H1 (cell line): ENCODE results near the gene NFIX. TPM values are rescaled to one million over a fixed set of nuclear protein-coding genes. Genes with fewer than 3 reads are reported as not detected.

Experiments
- CTCF ChIA-PET: fragments of 300-600 bp; sonication (Branson Sonifier 250); formaldehyde crosslinking; loops from one replicate; lab custom pipeline; 2021; ENCODE audit not compliant: partially characterized antibody; lab: Charles Lee
- POLR2A ChIA-PET: fragments of 300-600 bp; sonication (Branson Sonifier 250); formaldehyde crosslinking; loops from one replicate; lab custom pipeline; 2021; ENCODE audit warnings: inconsistent platforms; ENCODE audit not compliant: partially characterized antibody; lab: Charles Lee
- DNase-seq, 2 experiments: peaks; one replicate each; pipeline versions ENCODE4 v3.0.0 to v3.0.0-alpha.2; 2010 to 2022; ENCODE audit warnings: low spot score in 2 of 2, low read depth in 1 of 2, mixed read lengths in 1 of 2
- FAIRE-seq: peaks from 2 replicates; lab custom pipeline; 2011; peaks lifted over from hg19 to GRCh38; lab: Jason Lieb, UNC
- H2AFZ ChIP-seq: 2 replicates; pipeline ENCODE4 v1.8.1; 2012; ENCODE audit warnings: low read length, inconsistent platforms
- H2AK5ac ChIP-seq: 2 replicates; pipeline ENCODE4 v1.6.1; 2013; ENCODE audit warnings: low read depth, low read length
- H2BK120ac ChIP-seq: replicated peaks from 2 replicates; pipeline ENCODE3; 2013; ENCODE audit warnings: low read depth, low read length, inconsistent platforms
- H2BK12ac ChIP-seq: 2 replicates; pipeline ENCODE4 v1.6.1; 2013; ENCODE audit warnings: low read depth, low read length
- H2BK15ac ChIP-seq: 2 replicates; pipeline ENCODE4 v1.6.1; 2013; ENCODE audit warnings: low read length
- H2BK20ac ChIP-seq: 2 replicates; pipeline ENCODE4 v1.6.1; 2013; ENCODE audit warnings: low read length
- H2BK5ac ChIP-seq: 2 replicates; pipeline ENCODE4 v1.6.1; 2013; ENCODE audit warnings: low read depth, low read length
- H3K14ac ChIP-seq: 2 replicates; pipeline ENCODE4 v1.6.1; 2013; ENCODE audit warnings: inconsistent platforms; ENCODE audit not compliant: insufficient read length
- H3K18ac ChIP-seq: 2 replicates; pipeline ENCODE4 v1.6.1; 2013; ENCODE audit warnings: low read length; ENCODE audit errors: extremely low read depth
- H3K23ac ChIP-seq: 2 replicates; pipeline ENCODE4 v1.6.1; 2013; ENCODE audit warnings: inconsistent platforms; ENCODE audit not compliant: insufficient read length
- H3K23me2 ChIP-seq: 2 replicates; pipeline ENCODE4 v1.6.1; 2013; ENCODE audit warnings: low read depth, low read length
- H3K27ac ChIP-seq: 2 replicates; pipeline ENCODE4 v1.6.1; 2011; ENCODE audit warnings: low read depth, low read length, inconsistent platforms
- H3K27me3 ChIP-seq, 4 experiments: replicated peaks in 1 of 4; 1 replicate in 1 of 4; 2 replicates in 3 of 4; pipeline versions ENCODE4 v1.6.1 to v1.8.1; 2011 to 2013; ENCODE audit warnings: low read length in 3 of 4, mild to moderate bottlenecking in 3 of 4, inconsistent platforms in 2 of 4, mixed read lengths in 2 of 4, moderate library complexity in 1 of 4; ENCODE audit not compliant: control insufficient read depth in 3 of 4, insufficient read depth in 3 of 4; ENCODE audit errors: extremely low read depth in 1 of 4
- H3K36me3 ChIP-seq, 4 experiments: 2 replicates each; pipeline versions ENCODE4 v1.6.1 to v1.8.1; 2011 to 2013; ENCODE audit warnings: mild to moderate bottlenecking in 4 of 4, low read length in 3 of 4, moderate library complexity in 2 of 4, control low read depth in 1 of 4, inconsistent platforms in 1 of 4; ENCODE audit not compliant: insufficient read depth in 4 of 4, control insufficient read depth in 2 of 4
- H3K4ac ChIP-seq: replicated peaks from 2 replicates; pipeline ENCODE3; 2013; ENCODE audit warnings: low read length, low read depth, mixed read lengths, inconsistent platforms; ENCODE audit not compliant: insufficient read length
- H3K4me1 ChIP-seq, 4 experiments: replicated peaks in 1 of 4; 1 replicate in 1 of 4; 2 replicates in 3 of 4; pipeline versions ENCODE4 v1.6.1 to v1.8.1; 2011 to 2013; ENCODE audit warnings: low read length in 3 of 4, inconsistent platforms in 2 of 4, mixed read lengths in 1 of 4; ENCODE audit not compliant: insufficient read depth in 4 of 4, control insufficient read depth in 3 of 4
- H3K4me2 ChIP-seq, 2 experiments: 2 replicates each; pipeline versions ENCODE4 v1.6.1 to v1.8.1; 2011 to 2013; ENCODE audit warnings: low read depth in 2 of 2, low read length in 2 of 2, control low read depth in 1 of 2, inconsistent platforms in 1 of 2, mild to moderate bottlenecking in 1 of 2; ENCODE audit not compliant: insufficient read depth in 1 of 2
- H3K4me3 ChIP-seq, 4 experiments: fragments of 200-600, 300-600 bp in 1 of 4; sonication (generic), shearing (Covaris generic), sonication (Bioruptor Twin) in 1 of 4; 2 replicates each; pipeline versions ENCODE4 v1.5.1 to v1.8.1; 2011 to 2016; ENCODE audit warnings: low read length in 4 of 4, low read depth in 3 of 4, control low read depth in 2 of 4, inconsistent platforms in 2 of 4, mild to moderate bottlenecking in 2 of 4, mixed read lengths in 1 of 4, moderate library complexity in 1 of 4; ENCODE audit not compliant: insufficient read depth in 2 of 4; ENCODE audit errors: extremely low read depth in 1 of 4
- H3K56ac ChIP-seq: replicated peaks from 2 replicates; pipeline ENCODE3; 2013; ENCODE audit warnings: low read depth, mild to moderate bottlenecking, mixed read lengths, low read length, inconsistent platforms; ENCODE audit not compliant: insufficient read length
- H3K79me1 ChIP-seq: 2 replicates; pipeline ENCODE4 v1.6.1; 2013; ENCODE audit warnings: low read depth, low read length, control low read depth
- H3K79me2 ChIP-seq, 2 experiments: 2 replicates each; pipeline versions ENCODE4 v1.6.1 to v1.8.1; 2012 to 2013; ENCODE audit warnings: low read length in 2 of 2, mild to moderate bottlenecking in 2 of 2, inconsistent platforms in 1 of 2; ENCODE audit not compliant: insufficient read depth in 2 of 2, control insufficient read depth in 1 of 2
- H3K9ac ChIP-seq, 4 experiments: replicated peaks in 1 of 4; 1 replicate in 1 of 4; 2 replicates in 3 of 4; pipeline versions ENCODE4 v1.6.1 to v1.8.1; 2011 to 2013; ENCODE audit warnings: low read depth in 3 of 4, low read length in 3 of 4, control low read depth in 2 of 4, mild to moderate bottlenecking in 2 of 4, moderate library complexity in 2 of 4, inconsistent platforms in 1 of 4; ENCODE audit errors: extremely low read depth in 1 of 4
- H3K9me3 ChIP-seq, 2 experiments: 2 replicates each; pipeline versions ENCODE4 v1.6.1 to v1.8.1; 2012 to 2013; ENCODE audit warnings: mild to moderate bottlenecking in 2 of 2, moderate library complexity in 2 of 2, control low read depth in 1 of 2, inconsistent platforms in 1 of 2, low read depth in 1 of 2, low read length in 1 of 2, mixed read lengths in 1 of 2; ENCODE audit not compliant: insufficient read depth in 2 of 2
- H4K20me1 ChIP-seq, 2 experiments: replicated peaks in 1 of 2; 2 replicates each; pipeline versions ENCODE3 to v1.8.1; 2011 to 2013; ENCODE audit warnings: inconsistent platforms in 2 of 2, low read length in 2 of 2, mild to moderate bottlenecking in 1 of 2; ENCODE audit not compliant: insufficient read depth in 2 of 2, control insufficient read depth in 1 of 2
- H4K5ac ChIP-seq: 2 replicates; pipeline ENCODE4 v1.6.1; 2013; ENCODE audit warnings: low read length, low read depth, mixed read lengths, inconsistent platforms; ENCODE audit not compliant: insufficient read length
- H4K8ac ChIP-seq: 2 replicates; pipeline ENCODE4 v1.8.0; 2013; ENCODE audit warnings: mild to moderate bottlenecking, moderate library complexity, low read length, inconsistent platforms; ENCODE audit not compliant: insufficient read depth; ENCODE audit errors: extremely low read depth
- H4K91ac ChIP-seq: replicated peaks from 2 replicates; pipeline ENCODE3; 2013; ENCODE audit warnings: low read length, mixed read lengths, inconsistent platforms; ENCODE audit not compliant: insufficient read length
- GABPA ChIP-seq: IDR thresholded peaks from 2 replicates; pipeline ENCODE4 v1.6.1; 2011; ENCODE audit warnings: mild to moderate bottlenecking, low read length, moderate library complexity, borderline replicate concordance; ENCODE audit not compliant: insufficient read depth
- HDAC2 ChIP-seq, 2 experiments: fragments of 300-600 bp in 1 of 2; sonication (generic) in 1 of 2; IDR thresholded peaks; 2 replicates each; pipeline ENCODE4 v1.6.1; 2011 to 2012; ENCODE audit warnings: low read depth in 2 of 2, low read length in 2 of 2, mild to moderate bottlenecking in 2 of 2, moderate library complexity in 2 of 2, borderline replicate concordance in 1 of 2, inconsistent platforms in 1 of 2
- KDM4A ChIP-seq: IDR thresholded peaks from one replicate; pipeline ENCODE4 v1.7.1; 2012; ENCODE audit warnings: low read depth, mild to moderate bottlenecking, moderate library complexity, low read length, inconsistent platforms; ENCODE audit not compliant: severe bottlenecking
- NRF1 ChIP-seq: IDR thresholded peaks from 2 replicates; pipeline ENCODE4 v1.6.1; 2011; ENCODE audit warnings: mild to moderate bottlenecking, low read depth, low read length, improper control_type of control experiment
- RNF2 ChIP-seq: fragments of 200-900, 300-1000 bp; sonication (generic); IDR thresholded peaks from 2 replicates; pipeline ENCODE4 v1.7.1; 2016; ENCODE audit warnings: borderline replicate concordance, low read depth, mild to moderate bottlenecking, antibody characterized with exemption, low read length; ENCODE audit not compliant: poor library complexity, severe bottlenecking; ENCODE audit errors: missing control alignments
- ZNF274 ChIP-seq: IDR thresholded peaks from 2 replicates; pipeline ENCODE4 v1.7.0; 2012; ENCODE audit warnings: low read length, borderline replicate concordance; ENCODE audit errors: extremely low read depth
- WGBS, 2 experiments: shearing (Covaris generic) in 1 of 2; methylation state at CpG; one replicate each; pipeline versions ENCODE4 v1.1.6 to v1.1.7; 2013 to 2015; ENCODE audit warnings: low lambda C conversion rate in 2 of 2, mixed read lengths in 2 of 2, inconsistent platforms in 1 of 2, low coverage in 1 of 2, missing lambda C conversion rate in 1 of 2; ENCODE audit not compliant: insufficient replicate concordance in 2 of 2, insufficient coverage in 1 of 2, insufficient read length in 1 of 2; ENCODE audit errors: extremely low coverage in 1 of 2, missing lambda C conversion rate in 1 of 2; 5-methylcytosine and 5-hydroxymethylcytosine counted together
- polyA plus RNA-seq, 7 experiments: library from polyadenylated mRNA; depleted of rRNA in 3 of 7; stranded (reverse) in 5 of 7; unstranded in 2 of 7; fragments of >200 nt in 5 of 7; fragments of 200-250 nt in 2 of 7; gene quantifications; 1 replicate in 5 of 7; 2 replicates in 1 of 7; 4 replicates in 1 of 7; pipeline versions ENCODE4 v1.2.1 to v1.2.3, GENCODE V29; 2011 to 2013; ENCODE audit warnings: missing spikeins in 2 of 7, mixed read lengths in 2 of 7
- total RNA-seq: library from RNA; stranded (reverse); fragmentation: NEBNext Ultra II Directional; extraction: Animal tissue kit (Norgen Biotek cat#: 25700); gene quantifications from 2 replicates; pipeline ENCODE4 v1.2.1, GENCODE V29; 2021
- TF ChIP-seq, protein P1 (sequence below): IDR thresholded peaks from 2 replicates; pipeline ENCODE4 v1.6.1; 2012; ENCODE audit warnings: inconsistent platforms

NFIX gene
- total and polyA plus RNA-seq, 2 of the 8 experiments (the other 6 are each of a cell fraction or from before 2014, with no cell fraction given): 0.03 to 0.20 TPM

DNA sequence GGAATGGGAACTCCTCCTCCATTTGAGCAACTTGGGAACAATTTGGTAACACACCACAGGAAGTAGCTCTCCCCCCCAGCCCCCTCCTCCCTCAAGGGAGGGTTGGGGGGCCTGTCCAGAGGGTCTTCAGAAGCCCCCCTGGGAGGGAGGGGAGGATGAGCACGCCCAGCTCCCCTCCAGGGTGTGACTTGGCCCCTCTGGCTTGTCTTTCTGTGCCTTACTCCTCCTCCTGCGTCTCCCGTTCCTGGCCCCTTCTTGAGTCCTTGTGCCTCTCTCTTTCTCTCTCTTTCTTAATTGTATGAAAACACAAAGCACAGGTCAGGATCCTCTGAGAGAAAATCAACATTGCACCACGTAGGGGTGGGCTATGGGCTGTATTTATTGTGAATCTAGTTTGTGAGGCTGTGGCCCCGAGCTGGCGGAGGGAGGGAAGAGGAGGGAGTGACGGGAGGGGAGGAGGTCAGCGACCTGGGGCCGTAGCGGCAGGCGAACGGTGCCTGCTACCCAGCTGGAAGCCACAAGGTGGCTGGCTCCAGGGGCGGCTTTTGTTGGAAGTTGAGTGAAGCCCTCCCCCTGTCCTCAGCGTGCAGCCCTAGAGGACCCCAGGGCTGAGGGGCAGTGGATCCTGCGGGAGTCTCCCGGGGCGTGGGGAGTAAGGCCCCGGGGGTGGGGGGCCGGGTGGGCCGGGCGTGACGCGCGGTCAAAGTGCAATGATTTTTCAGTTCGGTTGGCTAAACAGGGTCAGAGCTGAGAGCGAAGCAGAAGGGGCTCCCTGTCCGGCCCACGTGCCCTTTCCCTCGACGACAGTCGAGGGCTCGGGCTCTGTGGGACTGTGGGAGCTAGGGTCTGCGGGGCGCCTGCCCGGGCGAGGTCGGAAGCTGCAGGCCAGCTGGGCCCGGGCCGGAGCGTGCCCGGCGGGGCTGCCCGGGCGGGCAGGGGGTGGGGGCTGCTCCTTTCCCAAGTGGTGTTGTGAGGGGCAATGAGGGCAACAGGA, 101.0 kb downstream of the NFIX start:
- H3K23ac ChIP-seq: no peak overlapping the region
- no peak overlapping the region for H2BK120ac ChIP-seq
- no peak overlapping the region for H4K91ac ChIP-seq
- H3K27ac ChIP-seq: no peak overlapping the region
- peaks cover 33 to 92% (median 72%) of the 10 kb centered on the region in 4 experiments for H3K27me3 ChIP-seq
- no peak overlapping the region for H3K9ac ChIP-seq
- no peak overlapping the region for H2AK5ac ChIP-seq
- no peak overlapping the region for H2AFZ ChIP-seq
- H2BK5ac ChIP-seq: no peak overlapping the region
- no peaks in the 10 kb centered on the region for H3K9me3 ChIP-seq
- no peak overlapping the region for H3K14ac ChIP-seq
- H3K4ac ChIP-seq: no peak overlapping the region
- 2% methylated on average over 24 of the region's 44 CpGs; no CpG with 5 or more reads in 1 of the 2 experiments for WGBS, 2 experiments
- H3K36me3 ChIP-seq: no peaks in the 10 kb centered on the region
- no peak overlapping the region for H2BK15ac ChIP-seq
- H3K4me3 ChIP-seq: peak overlapping the region; percentile 43 to 58 (median 50)
- H3K18ac ChIP-seq: peak overlapping the region; percentile 4; the same call in 1 of the 2 replicates
- no peak for FAIRE-seq
- H3K79me1 ChIP-seq: no peaks in the 10 kb centered on the region
- H4K8ac ChIP-seq: no peak overlapping the region
- no peak overlapping the region for H3K56ac ChIP-seq
- H2BK12ac ChIP-seq: no peak overlapping the region; the same call in 1 of the 2 replicates
- H3K4me2 ChIP-seq: peak overlapping the region; percentile 79 to 85
- no peak overlapping the region for H2BK20ac ChIP-seq
- no peak overlapping the region for H4K5ac ChIP-seq
- DNase-seq: peak in 1 of 2 experiments; percentile 84
- POLR2A ChIA-PET: interaction anchor here (0.7 to 3.8 kb wide), 18 partner anchors 9 to 206 kb away, joined by 3 to 14 read pairs (median 4); partner anchors contain the start of genes FARSA, GCDH, IER2 and NACC1
- H4K20me1 ChIP-seq: peaks cover 2 to 12% of the 10 kb centered on the region in 2 experiments
- CTCF ChIA-PET: interaction anchor here (0.7 to 48.8 kb wide), 15 partner anchors 9 to 132 kb away, joined by 3 to 1145 read pairs (median 31); partner anchors contain the start of gene DAND5
- H3K23me2 ChIP-seq: peaks cover 3% of the 10 kb centered on the region; the same call in 1 of the 2 replicates
- H3K4me1 ChIP-seq: peaks cover 0 to 22% (median 16%) of the 10 kb centered on the region in 4 experiments; a peak in 5 of 7 replicates
- no peaks in the 10 kb centered on the region for H3K79me2 ChIP-seq
- TF ChIP-seq, protein P1, sequence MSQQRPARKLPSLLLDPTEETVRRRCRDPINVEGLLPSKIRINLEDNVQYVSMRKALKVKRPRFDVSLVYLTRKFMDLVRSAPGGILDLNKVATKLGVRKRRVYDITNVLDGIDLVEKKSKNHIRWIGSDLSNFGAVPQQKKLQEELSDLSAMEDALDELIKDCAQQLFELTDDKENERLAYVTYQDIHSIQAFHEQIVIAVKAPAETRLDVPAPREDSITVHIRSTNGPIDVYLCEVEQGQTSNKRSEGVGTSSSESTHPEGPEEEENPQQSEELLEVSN: peak; percentile 94
- TF ChIP-seq KDM4A: peak; percentile 3
- no peak for TF ChIP-seq NRF1
- no peak for TF ChIP-seq ZNF274
- peak in 1 of 2 experiments; percentile 33; a peak in 1 of 4 replicates for TF ChIP-seq HDAC2 (IDR thresholded peaks at IDR 0.05; ENCODE audit: borderline replicate concordance in 1 of 2, low read depth in 2 of 2, low read length in 2 of 2)
- no peak for TF ChIP-seq GABPA
- TF ChIP-seq RNF2: peak; percentile 18
